K562 (cell line): ENCODE data around the gene USP14. TPM values are rescaled to one million over a fixed set of nuclear protein-coding genes. Genes with fewer than 3 reads are reported as not detected.
A peak's percentile ranks its signal among the peaks of the same experiment; 100 is the strongest.

Source experiments
- BDP1 ChIP-seq: IDR thresholded peaks from 3 replicates; pipeline ENCODE4 v1.6.1; 2011; ENCODE audit not compliant: insufficient read length, insufficient read depth
- CCNT2 ChIP-seq: IDR thresholded peaks from 2 replicates; pipeline ENCODE4 v1.6.1; 2011; ENCODE audit warnings: borderline replicate concordance, low read depth, mild to moderate bottlenecking, moderate library complexity, mixed read lengths, low read length; ENCODE audit not compliant: insufficient read length; ENCODE audit errors: extremely low read depth
- ELF2 ChIP-seq: fragments of 250-450 bp; sonication (Bioruptor Pico); IDR thresholded peaks from 2 replicates; pipeline ENCODE4 v1.5.0; 2021; ENCODE audit warnings: mild to moderate bottlenecking
- GABPB1 ChIP-seq: sonication (generic); formaldehyde crosslinking; IDR thresholded peaks from 2 replicates; pipeline ENCODE4 v1.8.0; 2022; ENCODE audit warnings: mild to moderate bottlenecking, missing genetic modification reagents
- GMEB1 ChIP-seq: fragments of 250-450 bp; sonication (Bioruptor Pico); IDR thresholded peaks from 2 replicates; pipeline ENCODE4 v1.4.0; 2020; ENCODE audit warnings: mild to moderate bottlenecking
- KHSRP ChIP-seq: fragments of 450-650 bp; IDR thresholded peaks from 2 replicates; pipeline ENCODE4 v1.6.1; 2017
- LARP7 ChIP-seq: fragments of 450-650 bp; IDR thresholded peaks from 2 replicates; pipeline ENCODE4 v1.6.1; 2016
- LCOR ChIP-seq: sonication (generic); formaldehyde crosslinking; IDR thresholded peaks from 2 replicates; pipeline ENCODE4 v1.8.0; 2022; ENCODE audit warnings: mild to moderate bottlenecking, missing genetic modification reagents
- MNT ChIP-seq, 2 experiments: fragments of 450-650 bp; conservative IDR thresholded peaks; 2 replicates each; pipeline ENCODE4 v1.6.1; 2017; ENCODE audit warnings: mild to moderate bottlenecking in 2 of 2, moderate library complexity in 2 of 2
- NBN ChIP-seq: fragments of 450-650 bp; IDR thresholded peaks from 2 replicates; pipeline ENCODE4 v1.6.1; 2016; ENCODE audit warnings: low read depth, mild to moderate bottlenecking
- NFE2 ChIP-seq: IDR thresholded peaks from 2 replicates; pipeline ENCODE4 v1.6.1; 2014; ENCODE audit warnings: antibody characterized with exemption, low read depth
- NFXL1 ChIP-seq: fragments of 450-650 bp; formaldehyde crosslinking; IDR thresholded peaks from 2 replicates; pipeline ENCODE4 v1.4.0; 2021; ENCODE audit warnings: mild to moderate bottlenecking
- PHTF2 ChIP-seq: fragments of 250-450 bp; sonication (Bioruptor Pico); IDR thresholded peaks from 2 replicates; pipeline ENCODE4 v1.5.0; 2021; ENCODE audit warnings: mild to moderate bottlenecking
- SAFB ChIP-seq: fragments of 200-400 bp; formaldehyde crosslinking; IDR thresholded peaks from 2 replicates; pipeline ENCODE4 v1.6.1; 2017; ENCODE audit warnings: low read depth, low read length, borderline replicate concordance
- SMAD2 ChIP-seq: fragments of 150-350 bp; IDR thresholded peaks from 2 replicates; pipeline ENCODE4 v1.6.1; 2014; ENCODE audit warnings: low read depth, mild to moderate bottlenecking, low read length
- TAF1 ChIP-seq: IDR thresholded peaks from 2 replicates; pipeline ENCODE4 v1.6.1; 2011; ENCODE audit warnings: mild to moderate bottlenecking, low read length, moderate library complexity; ENCODE audit not compliant: insufficient read depth, control insufficient read depth, severe bottlenecking; ENCODE audit errors: extremely low read depth
- WHSC1 ChIP-seq: IDR thresholded peaks from one replicate; pipeline ENCODE4 v1.6.1; 2012; ENCODE audit warnings: low read length, control low read depth, inconsistent platforms
- XRCC5 ChIP-seq: fragments of 200-400 bp; formaldehyde crosslinking; IDR thresholded peaks from 2 replicates; pipeline ENCODE4 v1.6.1; 2017; ENCODE audit warnings: low read depth, mild to moderate bottlenecking, low read length
- ZBED1 ChIP-seq: IDR thresholded peaks from 2 replicates; pipeline ENCODE4 v1.6.1; 2014
- ZBTB8A ChIP-seq: fragments of 450-650 bp; IDR thresholded peaks from 2 replicates; pipeline ENCODE4 v1.6.1; 2018; ENCODE audit warnings: mild to moderate bottlenecking, moderate library complexity; ENCODE audit not compliant: partially characterized antibody
- ZFX ChIP-seq: sonication (generic); formaldehyde crosslinking; IDR thresholded peaks from 2 replicates; pipeline ENCODE4 v1.8.0; 2022; ENCODE audit warnings: mild to moderate bottlenecking, missing genetic modification reagents, moderate library complexity
- ZNF121 ChIP-seq: sonication (generic); formaldehyde crosslinking; conservative IDR thresholded peaks from 2 replicates; pipeline ENCODE4 v1.8.0; 2022; ENCODE audit warnings: missing genetic modification reagents
- ZNF140 ChIP-seq: fragments of 250-450 bp; sonication (Bioruptor Pico); IDR thresholded peaks from 2 replicates; pipeline ENCODE4 v1.8.0; 2021; ENCODE audit warnings: moderate library complexity, mild to moderate bottlenecking, inconsistent platforms
- ZNF184 ChIP-seq: sonication (generic); formaldehyde crosslinking; IDR thresholded peaks from 2 replicates; pipeline ENCODE4 v1.5.0; 2020; ENCODE audit warnings: missing genetic modification reagents
- ZNF212 ChIP-seq: fragments of 450-650 bp; formaldehyde crosslinking; IDR thresholded peaks from 2 replicates; pipeline ENCODE4 v1.4.0; 2020; ENCODE audit warnings: mild to moderate bottlenecking
- ZNF224 ChIP-seq: sonication (generic); formaldehyde crosslinking; IDR thresholded peaks from 2 replicates; pipeline ENCODE4 v1.8.0; 2022; ENCODE audit warnings: mild to moderate bottlenecking, missing genetic modification reagents
- ZNF384 ChIP-seq: IDR thresholded peaks from 2 replicates; pipeline ENCODE4 v1.6.1; 2012; ENCODE audit warnings: low read depth, low read length, improper control_type of control experiment
- ZNF445 ChIP-seq: fragments of 250-450 bp; sonication (Bioruptor Pico); IDR thresholded peaks from 2 replicates; pipeline ENCODE4 v1.4.0; 2020; ENCODE audit warnings: low read depth, mild to moderate bottlenecking, moderate library complexity
- ZNF696 ChIP-seq: fragments of 250-450 bp; sonication (Bioruptor Pico); conservative IDR thresholded peaks from 2 replicates; pipeline ENCODE4 v1.4.0; 2020; ENCODE audit warnings: mild to moderate bottlenecking, moderate library complexity
- polyA plus RNA-seq, 8 experiments: library from polyadenylated mRNA; depleted of rRNA in 4 of 8; stranded (reverse) in 5 of 8; unstranded in 3 of 8; fragments of >200 nt; fragmentation: Nextera tagmentation in 2 of 8; fragmentation: Illumina TruSeq in 1 of 8; extraction: Ambion mirVana in 2 of 8; extraction: Trizol in 1 of 8; gene quantifications; 2 replicates each; pipeline versions ENCODE4 v1.2.1 to v1.2.3, GENCODE V29; 2011 to 2014; ENCODE audit warnings: inconsistent platforms in 1 of 8, missing spikeins in 1 of 8
- total RNA-seq, 7 experiments: library from RNA; depleted of rRNA in 6 of 7; stranded (reverse); fragments of >200 nt in 6 of 7; fragmentation: Illumina TruSeq in 2 of 7; extraction: Trizol in 2 of 7; gene quantifications; 2 replicates each; pipeline versions ENCODE4 v1.2.1 to v1.2.3, GENCODE V29; 2011 to 2021; ENCODE audit warnings: low replicate concordance in 1 of 7

USP14 gene
- total and polyA plus RNA-seq, 9 of the 15 experiments (the other 6 are each of a cell fraction or from before 2014, with no cell fraction given), result 18.7 to 129 (median 40.3) TPM

- no peak for TF ChIP-seq BDP1
- peak; percentile 63 for TF ChIP-seq TAF1
- TF ChIP-seq WHSC1, result no peak
- TF ChIP-seq SAFB, result no peak
- peak; percentile 88 to 93 for TF ChIP-seq MNT (conservative IDR thresholded peaks at IDR 0.05)
- TF ChIP-seq ZFX (CRISPR knock-in tag), result peak; percentile 99
- TF ChIP-seq ZNF445, result no peak
- no peak for TF ChIP-seq LARP7
- no peak for TF ChIP-seq SMAD2
- peak; percentile 77 for TF ChIP-seq ZNF224
- no peak for TF ChIP-seq ZNF696 (CRISPR knock-in tag)
- no peak for TF ChIP-seq ZBTB8A
- no peak for TF ChIP-seq ELF2 (CRISPR knock-in tag)
- no peak for TF ChIP-seq NFXL1 (CRISPR knock-in tag)
- TF ChIP-seq ZNF212, result no peak
- TF ChIP-seq KHSRP, result peak; percentile 82
- peak; percentile 69; the same call in 1 of the 2 replicates for TF ChIP-seq GABPB1 (CRISPR knock-in tag)
- TF ChIP-seq CCNT2, result peak; percentile 63
- no peak for TF ChIP-seq ZNF384
- 0 out of 2 replicates have a peak, but pooled peaks have one; percentile 47 for TF ChIP-seq XRCC5
- peak; percentile 43; the same call in 1 of the 2 replicates for TF ChIP-seq ZNF121 (CRISPR knock-in tag)
- TF ChIP-seq NBN, result 0 out of 2 replicates have a peak, but pooled peaks have one; percentile 72
- TF ChIP-seq ZNF184, result no peak
- TF ChIP-seq NFE2, result peak; percentile 91
- no peak for TF ChIP-seq PHTF2
- peak; percentile 49 for TF ChIP-seq GMEB1
- no peak for TF ChIP-seq ZBED1
- TF ChIP-seq LCOR (CRISPR knock-in tag), result peak; percentile 88; the same call in 1 of the 2 replicates
- no peak for TF ChIP-seq ZNF140 (CRISPR knock-in tag)
These were observed at the start of gene USP14 (continued) for GRCh38 chr18:158128-159036.
